Gastroesophageal sphincter (tissue), 4 donors: ENCODE results near the gene CPSF4L. TPM values are rescaled to one million over a fixed set of nuclear protein-coding genes. Genes with fewer than 3 reads are reported as not detected.

Source experiments
- ATAC-seq: fragments of 150-250 bp; one replicate; pipeline ENCODE4 v1.9.1; 2016; ENCODE audit warnings: mild to moderate bottlenecking, moderate library complexity
- H3K27ac ChIP-seq, 4 donors: fragments of 200-600 bp; sonication (generic) in 3 of 4; 1 replicate in 3 of 4; 2 replicates in 1 of 4; pipeline ENCODE4 v1.5.1; 2016 to 2019
- H3K27me3 ChIP-seq: fragments of 200-600 bp; sonication (generic); one replicate; pipeline ENCODE4 v1.5.1; 2019
- H3K36me3 ChIP-seq, 2 donors: fragments of 200-600 bp; sonication (generic); one replicate each; pipeline ENCODE4 v1.5.1; 2019; ENCODE audit warnings: control low read depth in 1 of 2
- H3K4me1 ChIP-seq, 3 donors: fragments of 200-600 bp; sonication (generic); 1 replicate in 2 of 3; 2 replicates in 1 of 3; pipeline ENCODE4 v1.5.1; 2016 to 2019; ENCODE audit warnings: control low read depth in 2 of 3
- H3K4me3 ChIP-seq, 2 donors: fragments of 200-600 bp; sonication (generic); one replicate each; pipeline ENCODE4 v1.5.1; 2019; ENCODE audit warnings: mild to moderate bottlenecking in 1 of 2, moderate library complexity in 1 of 2
- H3K9me3 ChIP-seq, 3 donors: fragments of 200-600 bp; sonication (generic); one replicate each; pipeline ENCODE4 v1.5.1; 2017 to 2019; ENCODE audit warnings: control low read depth in 2 of 3
- CTCF ChIP-seq, 4 experiments: fragments of 200-600 bp in 2 of 4; fragments of 450-650 bp in 2 of 4; sonication (generic) in 1 of 4; IDR thresholded peaks; one replicate each; pipeline ENCODE4 v1.5.1; 2017 to 2019; ENCODE audit warnings: antibody characterized with exemption in 4 of 4, mild to moderate bottlenecking in 2 of 4, moderate library complexity in 2 of 4
- EP300 ChIP-seq: sonication (generic); formaldehyde crosslinking; IDR thresholded peaks from one replicate; pipeline ENCODE4 v1.6.1; 2017; ENCODE audit warnings: antibody characterized with exemption, mild to moderate bottlenecking
- POLR2A ChIP-seq, 2 donors: fragments of 450-650 bp; IDR thresholded peaks; one replicate each; pipeline ENCODE4 v1.6.1; 2017; ENCODE audit warnings: antibody characterized with exemption in 2 of 2, mild to moderate bottlenecking in 2 of 2, moderate library complexity in 1 of 2
- POLR2AphosphoS5 ChIP-seq: sonication (generic); formaldehyde crosslinking; IDR thresholded peaks from one replicate; pipeline ENCODE4 v1.6.1; 2017; ENCODE audit warnings: antibody characterized with exemption
- WGBS, 2 donors: methylation state at CpG; one replicate each; pipeline ENCODE4 v1.1.5; 2018; ENCODE audit warnings: low coverage in 1 of 2; 5-methylcytosine and 5-hydroxymethylcytosine counted together
- total RNA-seq, 4 donors: library from RNA; depleted of rRNA; stranded (reverse); fragments of >200 nt; gene quantifications; one replicate each; pipeline ENCODE4 v1.1.0, GENCODE V29; 2016

CPSF4L gene
- total RNA-seq, 4 donors from 2014 or later, result not detected

- Histone ChIP-seq H3K36me3 (peaks cover 0 to 46% of the 10 kb centered on the region in 2 donors), H3K9me3 (no peaks in the 10 kb centered on the region), H3K4me1 (peaks cover 7 to 82% (median 28%) of the 10 kb centered on the region in 3 donors), H3K27me3 (no peaks in the 10 kb centered on the region), H3K4me3 (no peak overlapping the region), H3K27ac (peak overlapping the region in 2 of 4 donors; percentile 20 to 83)
- TF ChIP-seq EP300 (no peak), POLR2AphosphoS5 (no peak), POLR2A (IDR thresholded peaks at IDR 0.05) (no peak), CTCF (IDR thresholded peaks at IDR 0.05) (no peak)
- no peak for ATAC-seq
- WGBS, 2 donors, result 81% methylated on average over 3 of the region's 7 CpGs; no CpG with 5 or more reads in 1 of the 2 donors
Measured at GRCh38 chr17:73281928-73282327, 20.2 kb upstream of the CPSF4L start.

GRCh38 chr17:73280191-73280590, 18.5 kb upstream of the CPSF4L start:
- H3K4me1 ChIP-seq, result peaks cover 5 to 64% (median 22%) of the 10 kb centered on the region in 3 donors
- peak overlapping the region in 2 of 4 donors; percentile 19 to 81 for H3K27ac ChIP-seq
- no peaks in the 10 kb centered on the region for H3K9me3 ChIP-seq
- WGBS, 2 donors, result 97% methylated on average over 7 of the region's 12 CpGs; no CpG with 5 or more reads in 1 of the 2 donors
- no peaks in the 10 kb centered on the region for H3K27me3 ChIP-seq
- peaks cover 0 to 31% of the 10 kb centered on the region in 2 donors for H3K36me3 ChIP-seq
- H3K4me3 ChIP-seq, result no peak overlapping the region
- ATAC-seq, result no peak
- TF ChIP-seq CTCF (IDR thresholded peaks at IDR 0.05), result no peak
- TF ChIP-seq POLR2A (IDR thresholded peaks at IDR 0.05), result no peak
- TF ChIP-seq EP300, result no peak
- TF ChIP-seq POLR2AphosphoS5, result no peak

- peaks cover 0 to 26% of the 10 kb centered on the region in 2 donors for H3K36me3 ChIP-seq
- H3K4me3 ChIP-seq, result no peak overlapping the region
- H3K9me3 ChIP-seq, result no peaks in the 10 kb centered on the region
- no peak for ATAC-seq
- H3K27me3 ChIP-seq, result no peaks in the 10 kb centered on the region
- H3K4me1 ChIP-seq, result peaks cover 5 to 59% (median 20%) of the 10 kb centered on the region in 3 donors
- 75% methylated on average over 1 of the region's 7 CpGs; no CpG with 5 or more reads in 1 of the 2 donors for WGBS, 2 donors
- peak overlapping the region in 3 of 4 donors; percentile 19 to 81 (median 73) for H3K27ac ChIP-seq
- TF ChIP-seq EP300 (no peak), POLR2A (IDR thresholded peaks at IDR 0.05) (no peak), POLR2AphosphoS5 (no peak), CTCF (IDR thresholded peaks at IDR 0.05) (no peak)
Measured at GRCh38 chr17:73279704-73280103, 18.0 kb upstream of the CPSF4L start.

GRCh38 chr17:73278465-73279453, 17.1 kb upstream of the CPSF4L start:
- H3K27ac ChIP-seq, result peak overlapping the region; percentile 2 to 86 (median 77)
- whole genome bisulfite sequencing, 2 donors, result 29 to 31% methylated on average over 10 to 11 of the region's 14 CpGs

More at GRCh38 chr17:73278465-73279453, 17.1 kb upstream of the CPSF4L start:
- H3K9me3 ChIP-seq, result no peaks in the 10 kb centered on the region
- H3K27me3 ChIP-seq, result no peaks in the 10 kb centered on the region
- peak overlapping the region in 1 of 2 donors; percentile 18 for H3K4me3 ChIP-seq
- peaks cover 0 to 17% of the 10 kb centered on the region in 2 donors for H3K36me3 ChIP-seq
- TF ChIP-seq CTCF (IDR thresholded peaks at IDR 0.05), result no peak
- TF ChIP-seq POLR2AphosphoS5, result peak; percentile 56
- H3K4me1 ChIP-seq, result peaks cover 5 to 50% (median 16%) of the 10 kb centered on the region in 3 donors
- peak; percentile 76 for ATAC-seq
